ENCODE results near the gene ABI3BP. TPM values are rescaled to one million over a fixed set of nuclear protein-coding genes. Genes with fewer than 3 reads are reported as not detected.

Gene ABI3BP
- total RNA-seq, 6 donors from 2014 or later, result 46.1 to 130 (median 101) TPM

- Histone ChIP-seq H3K27me3 (no peaks in the 10 kb centered on the region), H3K36me3 (peaks cover 0 to 1% (median 0%) of the 10 kb centered on the region in 4 donors), H3K27ac (no peak overlapping the region), H3K4me3 (no peak overlapping the region), H3K9me3 (peaks cover 0 to 10% (median 3%) of the 10 kb centered on the region in 4 donors), H3K4me1 (no peaks in the 10 kb centered on the region)
- TF ChIP-seq POLR2AphosphoS5 (IDR thresholded peaks at IDR 0.05), result no peak
- no peak for TF ChIP-seq CTCF (IDR thresholded peaks at IDR 0.05)
- TF ChIP-seq EP300 (IDR thresholded peaks at IDR 0.05), result no peak
- TF ChIP-seq POLR2A (IDR thresholded peaks at IDR 0.05), result no peak
- DNase-seq (no peak), ATAC-seq (ENCODE audit: low FRiP score in 2 of 2) (no peak)
- 58 to 70% methylated on average over 3 of the region's 3 CpGs for WGBS, 2 donors
Measured at GRCh38 chr3:100782906-100783305, 210.3 kb downstream of the ABI3BP start.

- TF ChIP-seq POLR2A (IDR thresholded peaks at IDR 0.05) (no peak), EP300 (IDR thresholded peaks at IDR 0.05) (no peak), POLR2AphosphoS5 (IDR thresholded peaks at IDR 0.05) (no peak)
- ATAC-seq (ENCODE audit: low FRiP score in 2 of 2) (no peak), DNase-seq (no peak)
- Histone ChIP-seq H3K4me3 (no peak overlapping the region), H3K27ac (no peak overlapping the region), H3K36me3 (peaks cover 0 to 3% (median 0%) of the 10 kb centered on the region in 4 donors), H3K27me3 (no peaks in the 10 kb centered on the region), H3K4me1 (no peaks in the 10 kb centered on the region), H3K9me3 (peaks cover 0 to 10% (median 3%) of the 10 kb centered on the region in 4 donors)
- WGBS, 2 donors, result 68 to 89% methylated on average over 2 of the region's 2 CpGs
Measured at GRCh38 chr3:100782348-100782747, 210.9 kb downstream of the ABI3BP start.

- DNase-seq (no peak), ATAC-seq (ENCODE audit: low FRiP score in 2 of 2) (no peak)
- no peak overlapping the region for H3K27ac ChIP-seq
- H3K4me1 ChIP-seq, result no peaks in the 10 kb centered on the region
- no peak overlapping the region for H3K4me3 ChIP-seq
- TF ChIP-seq EP300 (IDR thresholded peaks at IDR 0.05) (no peak), POLR2AphosphoS5 (IDR thresholded peaks at IDR 0.05) (no peak), POLR2A (IDR thresholded peaks at IDR 0.05) (no peak), CTCF (IDR thresholded peaks at IDR 0.05) (no peak)
- 85 to 95% methylated on average over 2 of the region's 2 CpGs for WGBS, 2 donors
- peaks cover 0 to 3% (median 0%) of the 10 kb centered on the region in 4 donors for H3K36me3 ChIP-seq
- peaks cover 0 to 10% (median 3%) of the 10 kb centered on the region in 4 donors for H3K9me3 ChIP-seq
- H3K27me3 ChIP-seq, result no peaks in the 10 kb centered on the region
Measured at GRCh38 chr3:100781301-100781700, 211.9 kb downstream of the ABI3BP start.

GRCh38 chr3:100780071-100780622 is 213.1 kb downstream of the ABI3BP start:
- Histone ChIP-seq H3K4me1 (no peaks in the 10 kb centered on the region), H3K27ac (no peak overlapping the region), H3K27me3 (no peaks in the 10 kb centered on the region), H3K9me3 (no peaks in the 10 kb centered on the region), H3K4me3 (no peak overlapping the region), H3K36me3 (peaks cover 0 to 3% (median 0%) of the 10 kb centered on the region in 4 donors)
- WGBS, 2 donors, result 83 to 86% methylated on average over 2 of the region's 2 CpGs
- no peak for DNase-seq
- TF ChIP-seq POLR2AphosphoS5 (IDR thresholded peaks at IDR 0.05) (no peak), EP300 (IDR thresholded peaks at IDR 0.05) (no peak), CTCF (IDR thresholded peaks at IDR 0.05) (no peak), POLR2A (IDR thresholded peaks at IDR 0.05) (no peak)
- no peak for ATAC-seq (ENCODE audit: low FRiP score in 2 of 2)

- Histone ChIP-seq H3K36me3 (peaks cover 0 to 3% (median 0%) of the 10 kb centered on the region in 4 donors), H3K4me3 (no peak overlapping the region), H3K27ac (no peak overlapping the region), H3K4me1 (no peaks in the 10 kb centered on the region), H3K9me3 (no peaks in the 10 kb centered on the region), H3K27me3 (no peaks in the 10 kb centered on the region)
- no peak for ATAC-seq (ENCODE audit: low FRiP score in 2 of 2)
- no peak for DNase-seq
- TF ChIP-seq POLR2A (IDR thresholded peaks at IDR 0.05), result no peak
Measured at GRCh38 chr3:100779480-100779879, 213.7 kb downstream of the ABI3BP start.

GRCh38 chr3:100777271-100777670 is 215.9 kb downstream of the ABI3BP start:
- H3K36me3 ChIP-seq, result peaks cover 0 to 3% (median 0%) of the 10 kb centered on the region in 4 donors
- H3K27me3 ChIP-seq, result no peaks in the 10 kb centered on the region
- H3K9me3 ChIP-seq, result no peaks in the 10 kb centered on the region
- no peaks in the 10 kb centered on the region for H3K4me1 ChIP-seq
- TF ChIP-seq POLR2AphosphoS5 (IDR thresholded peaks at IDR 0.05) (no peak), CTCF (IDR thresholded peaks at IDR 0.05) (no peak), POLR2A (IDR thresholded peaks at IDR 0.05) (no peak), EP300 (IDR thresholded peaks at IDR 0.05) (no peak)
- H3K4me3 ChIP-seq, result no peak overlapping the region
- ATAC-seq (ENCODE audit: low FRiP score in 2 of 2) (no peak), DNase-seq (no peak)
- no peak overlapping the region for H3K27ac ChIP-seq

Data from upper lobe of left lung (tissue), 6 donors.